Astrocyte of the spinal cord (primary cell): ENCODE data around the gene ENPP7.
A peak's percentile ranks its signal among the peaks of the same experiment; 100 is the strongest.

ENCODE experiments used
- DNase-seq: peaks from one replicate; pipeline ENCODE4 v3.0.0; 2011; ENCODE audit warnings: low read depth, low spot score
- H3K4me3 ChIP-seq: 2 replicates; pipeline ENCODE4 v1.5.1; 2011; ENCODE audit warnings: low read depth, mild to moderate bottlenecking, low read length, moderate library complexity
- CTCF ChIP-seq: IDR thresholded peaks from 2 replicates; pipeline ENCODE4 v1.5.1; 2012; ENCODE audit warnings: low read depth, mild to moderate bottlenecking, low read length, inconsistent platforms
- in situ Hi-C: cut with HindIII; loops from 2 replicates; pipeline ENCODE4 v1.10.0; 2017; ENCODE audit warnings: low sequenced_read_pairs

ENPP7 gene

GRCh38 chr17:79777894-79778503 is 47.3 kb downstream of the ENPP7 start, which contains the start of gene CBX2:
CBX2 (plus strand) TSS chr17:79778148; CDS start chr17:79778236, 88 bp downstream.
- DNase-seq, result peak; percentile 49
- no peak for TF ChIP-seq CTCF
- peak within 1 kb of the TSS; percentile 50 for H3K4me3 ChIP-seq
- in situ Hi-C loops, result loop anchor here (25.0 kb wide), 1 partner anchor 209 kb away; no protein-coding TSS in a partner anchor

GRCh38 chr17:79778504-79779083 is 47.9 kb downstream of the ENPP7 start:
- H3K4me3 ChIP-seq, result peak overlapping the region; percentile 50
- DNase-seq, result no peak
- in situ Hi-C loops, result loop anchor here (25.0 kb wide), 1 partner anchor 209 kb away; no protein-coding TSS in a partner anchor
- no peak for TF ChIP-seq CTCF

- in situ Hi-C loops, result loop anchor here (25.0 kb wide), 1 partner anchor 208 kb away; no protein-coding TSS in a partner anchor
- no peak for TF ChIP-seq CTCF
- peak overlapping the region; percentile 50 for H3K4me3 ChIP-seq
- no peak for DNase-seq
Measured at GRCh38 chr17:79779084-79779529, 48.4 kb downstream of the ENPP7 start.

- in situ Hi-C loops, result loop anchor here (25.0 kb wide), 1 partner anchor 207 kb away; no protein-coding TSS in a partner anchor
- TF ChIP-seq CTCF, result no peak
- no peak for DNase-seq
- no peak overlapping the region for H3K4me3 ChIP-seq
Measured at GRCh38 chr17:79779661-79780365, 49.1 kb downstream of the ENPP7 start.

GRCh38 chr17:79781012-79781650 is 50.4 kb downstream of the ENPP7 start:
- TF ChIP-seq CTCF, result no peak
- no peak overlapping the region for H3K4me3 ChIP-seq
- no peak for DNase-seq
- in situ Hi-C loops, result loop anchor here (25.0 kb wide), 1 partner anchor 206 kb away; no protein-coding TSS in a partner anchor
